DMS153 treated with DMSO at 0.1 percent for 48 hours (cell line): ENCODE results near the gene KDM2B.

Experiments
- DNase-seq: peaks from one replicate; lab custom pipeline; 2025; ENCODE audit not compliant: unreplicated experiment; lab: John Stamatoyannopoulos, UW

The KDM2B gene

DNA sequence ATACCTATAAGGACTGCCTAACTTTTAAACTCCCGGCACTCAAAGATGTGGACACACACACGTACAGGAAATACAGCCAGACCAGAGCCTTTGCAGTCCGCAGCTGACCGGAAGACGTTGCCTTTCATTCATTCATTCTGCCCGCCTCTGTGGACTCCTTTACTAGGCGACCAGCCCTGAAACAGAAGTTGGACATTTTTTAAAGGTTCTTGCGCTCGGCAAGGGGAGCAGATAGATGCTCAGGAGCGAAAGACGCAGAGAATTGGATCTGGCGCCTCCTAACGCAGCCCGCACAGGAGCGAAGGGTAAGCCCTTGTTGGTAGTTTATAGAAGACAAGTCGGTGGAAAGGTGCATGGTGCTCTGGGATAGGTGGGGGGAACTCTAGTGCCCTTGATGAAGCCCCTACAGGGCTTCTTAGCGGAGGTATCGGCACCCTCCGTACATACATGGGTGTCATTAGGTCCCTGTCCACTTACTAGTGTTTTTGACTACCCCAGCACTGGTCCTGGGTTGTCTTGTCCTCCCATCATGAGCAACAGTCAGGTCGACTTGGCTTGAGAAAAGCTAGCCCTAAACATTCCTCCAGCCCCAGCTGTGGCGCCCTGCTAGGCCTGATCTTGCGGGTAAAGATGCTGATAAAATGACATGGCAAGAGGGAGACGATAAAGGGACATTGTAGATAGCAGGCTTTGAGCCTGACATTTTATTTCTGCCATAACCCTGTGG is at the start of gene KDM2B:
TSS of gene KDM2B (minus strand) at position 65 of the 727 bp plus-strand sequence. CDS start 112 bp downstream, outside the sequence.
- peak; percentile 38 for DNase-seq

DNA sequence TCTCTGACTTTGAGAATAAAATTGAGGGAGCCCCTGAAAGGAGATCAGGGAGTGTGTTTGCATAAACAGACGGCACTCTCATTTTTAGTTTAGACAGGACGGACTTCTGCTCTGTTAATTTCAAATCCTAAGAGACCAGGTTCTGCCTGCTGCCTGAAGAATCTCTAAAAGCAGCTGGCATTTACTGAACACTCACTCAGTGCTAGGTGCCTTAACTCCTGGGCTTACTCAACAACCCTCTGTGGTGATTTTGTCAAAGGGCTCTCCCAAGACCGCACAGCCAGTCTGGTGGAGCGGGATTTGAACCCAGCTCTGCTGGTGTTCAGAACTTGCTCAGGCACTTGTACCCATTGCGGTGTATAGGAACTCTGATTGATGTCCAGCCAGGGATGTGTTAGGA is 47.7 kb upstream of the KDM2B start:
- DNase-seq: no peak

DNA sequence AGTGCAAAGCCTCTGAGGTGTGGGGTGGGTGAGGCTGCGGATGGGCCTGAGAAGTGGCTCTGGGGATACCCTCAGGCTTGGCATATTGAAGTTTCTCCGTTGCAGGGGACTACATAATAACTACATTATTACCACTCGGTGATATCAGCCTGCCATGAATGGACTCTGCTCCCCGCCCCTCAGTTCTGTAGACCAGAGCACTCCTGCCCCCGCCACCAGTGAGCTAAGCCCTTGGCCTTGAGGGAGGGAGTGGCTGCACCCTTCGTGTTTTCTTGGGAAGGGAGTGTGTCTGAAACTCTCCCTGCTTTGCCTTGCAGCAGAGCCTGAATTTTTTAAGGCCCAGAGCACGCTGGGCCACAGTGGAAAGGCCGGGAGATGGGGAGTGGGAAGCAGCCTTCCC is 47.2 kb upstream of the KDM2B start:
- no peak for DNase-seq

DNA sequence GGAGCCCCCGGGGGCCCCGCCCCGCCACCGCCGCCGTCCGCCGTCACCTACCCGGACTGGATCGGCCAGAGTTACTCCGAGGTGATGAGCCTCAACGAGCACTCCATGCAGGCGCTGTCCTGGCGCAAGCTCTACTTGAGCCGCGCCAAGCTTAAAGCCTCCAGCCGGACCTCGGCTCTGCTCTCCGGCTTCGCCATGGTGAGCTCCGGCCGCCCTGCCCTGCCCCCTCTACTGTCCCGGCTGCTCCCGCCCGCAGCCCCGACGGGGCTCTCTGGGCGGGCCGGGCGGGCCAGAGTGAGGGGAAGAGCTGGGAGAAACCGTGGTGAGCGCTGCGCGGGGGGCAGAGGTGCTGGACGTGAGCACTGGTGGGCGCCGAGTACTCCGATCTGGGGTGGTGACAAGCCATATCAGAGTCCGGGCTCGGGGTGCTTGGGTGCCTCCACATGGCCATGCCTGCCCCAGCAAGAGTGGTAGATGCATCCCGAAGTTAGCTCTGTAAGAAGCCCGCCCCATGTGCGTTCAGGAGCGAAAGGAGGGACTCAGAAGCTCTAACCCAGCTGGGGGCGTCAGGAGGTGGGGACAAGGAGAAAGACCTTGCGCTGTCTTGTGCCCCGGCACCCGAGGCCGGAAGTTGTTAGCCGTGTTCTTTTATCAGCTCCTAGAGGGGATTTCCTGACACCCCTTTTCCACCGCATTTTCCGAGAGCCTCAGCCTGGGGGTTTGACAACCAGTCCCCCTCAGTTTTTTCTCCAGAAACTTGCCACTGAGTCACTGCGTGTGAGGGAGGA is 46.2 kb upstream of the KDM2B start:
- DNase-seq: no peak

DNA sequence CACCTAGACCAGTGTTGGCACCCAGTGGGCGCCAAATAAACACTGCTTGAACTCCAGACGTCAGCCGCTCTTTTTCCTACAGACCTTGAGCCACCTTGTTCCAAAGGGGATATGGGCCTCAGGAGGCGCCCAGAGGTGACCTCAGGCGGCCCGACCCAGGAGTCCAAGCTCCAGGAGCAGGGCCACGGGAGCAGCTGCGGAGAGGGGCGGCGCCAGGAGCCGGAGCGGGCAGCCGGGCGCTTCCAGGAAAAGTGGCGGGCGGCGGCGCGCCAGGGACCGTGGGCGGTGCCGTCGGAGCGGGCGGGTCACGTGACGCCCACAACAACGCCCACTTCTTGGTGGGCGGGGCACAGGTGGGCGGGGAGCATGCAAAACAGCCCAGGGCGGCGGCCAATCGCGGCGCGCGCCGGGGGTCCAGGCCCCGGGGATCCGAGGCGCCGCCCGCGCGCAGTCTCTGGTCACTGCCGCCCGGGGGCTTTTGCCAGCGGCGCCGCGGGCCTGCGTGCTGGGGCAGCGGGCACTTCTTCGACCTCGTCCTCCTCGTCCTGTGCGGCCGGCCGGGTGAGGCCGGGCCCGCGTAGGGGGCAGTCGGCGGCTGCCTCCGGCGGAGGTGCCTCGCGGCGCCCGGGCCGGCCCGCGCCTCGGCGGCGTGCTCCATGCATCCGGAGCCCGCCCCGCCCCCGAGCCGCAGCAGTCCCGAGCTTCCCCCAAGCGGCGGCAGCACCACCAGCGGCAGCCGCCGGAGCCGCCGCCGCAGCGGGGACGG is 45.4 kb upstream of the KDM2B start, which contains the start of gene ORAI1:
TSS of gene ORAI1 (plus strand) at position 444 of the 766 bp plus-strand sequence.
- peak; percentile 79 for DNase-seq

DNA sequence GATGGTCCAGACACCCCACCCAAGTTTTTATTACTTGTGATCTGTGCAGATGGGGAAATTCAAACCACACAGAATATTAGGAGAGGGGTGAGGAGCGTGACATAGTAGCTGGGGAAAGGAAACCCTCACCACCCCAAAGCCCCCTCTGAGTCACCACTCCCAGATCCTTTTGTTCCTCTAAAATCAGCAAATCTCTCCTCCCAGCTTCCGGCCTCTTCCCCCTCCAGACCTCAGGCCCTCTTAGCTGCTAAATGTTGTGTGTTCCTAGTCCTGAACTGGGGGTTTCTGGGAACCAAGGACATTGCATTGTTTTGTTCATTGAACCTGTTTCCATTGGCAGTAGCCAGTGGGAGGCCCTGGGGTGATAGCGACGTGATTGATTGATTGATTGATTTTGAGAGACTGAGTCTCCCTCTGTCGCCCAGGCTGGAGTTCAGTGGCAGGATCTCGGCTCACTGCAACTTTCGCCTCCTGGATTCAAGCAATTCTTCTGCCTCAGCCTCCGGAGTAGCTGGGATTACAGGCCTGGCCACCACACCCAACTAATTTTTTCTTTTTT is 39.6 kb upstream of the KDM2B start:
- no peak for DNase-seq

DNA sequence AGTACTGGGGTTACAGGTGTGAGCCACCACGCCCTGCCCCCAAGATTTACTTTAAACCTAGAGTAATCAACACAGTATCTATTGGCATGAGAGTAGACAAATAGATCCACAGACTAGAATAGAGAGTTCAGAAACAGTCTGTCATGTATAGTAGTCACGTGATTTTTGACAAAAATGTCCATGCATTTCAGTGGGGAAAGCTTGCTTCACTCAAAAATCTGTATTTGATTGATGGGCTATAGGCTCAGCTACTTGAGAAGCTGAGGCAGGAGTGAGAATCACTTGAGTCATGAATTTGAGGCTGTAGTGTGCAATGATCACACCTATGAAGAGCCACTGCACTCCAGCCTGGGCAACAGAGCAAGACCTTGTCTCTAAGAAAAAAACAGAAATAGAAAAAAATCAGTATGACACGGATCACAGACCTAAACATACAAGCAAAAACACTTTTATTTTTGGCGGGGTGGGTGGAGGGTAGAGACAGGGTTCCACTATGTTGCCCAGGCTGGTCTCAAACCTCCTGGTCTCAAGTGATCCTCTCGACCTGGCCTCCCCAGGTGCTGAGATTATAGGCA is 37.9 kb upstream of the KDM2B start:
- DNase-seq: no peak

DNA sequence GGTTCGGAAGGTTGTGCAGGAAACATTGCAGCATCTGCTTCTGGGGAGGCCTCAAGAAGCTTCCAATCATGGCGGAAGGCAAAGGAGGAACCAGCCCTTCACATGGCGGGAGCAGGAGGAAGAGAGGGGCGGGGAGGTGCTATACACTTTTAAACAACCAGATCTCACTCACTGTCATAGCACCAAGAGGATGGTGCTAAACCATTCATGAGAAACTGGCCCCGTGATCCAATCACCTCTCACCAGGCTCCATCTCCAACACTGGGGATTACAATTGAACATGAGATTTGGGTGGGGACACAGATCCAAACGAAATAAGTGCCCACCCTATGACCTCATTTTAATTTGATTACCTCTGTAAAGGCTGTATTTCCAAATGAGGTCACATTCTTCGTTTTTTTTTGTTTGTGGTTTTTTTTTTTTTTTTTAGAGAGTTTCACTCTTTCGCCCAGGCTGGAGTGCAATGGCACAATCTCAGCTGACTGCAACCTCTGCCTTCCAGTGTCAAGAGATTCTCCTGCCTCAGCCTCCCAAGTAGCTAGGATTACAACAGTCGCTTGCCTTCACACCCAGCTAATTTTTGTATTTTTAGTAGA is 34.1 kb upstream of the KDM2B start:
- DNase-seq: no peak

DNA sequence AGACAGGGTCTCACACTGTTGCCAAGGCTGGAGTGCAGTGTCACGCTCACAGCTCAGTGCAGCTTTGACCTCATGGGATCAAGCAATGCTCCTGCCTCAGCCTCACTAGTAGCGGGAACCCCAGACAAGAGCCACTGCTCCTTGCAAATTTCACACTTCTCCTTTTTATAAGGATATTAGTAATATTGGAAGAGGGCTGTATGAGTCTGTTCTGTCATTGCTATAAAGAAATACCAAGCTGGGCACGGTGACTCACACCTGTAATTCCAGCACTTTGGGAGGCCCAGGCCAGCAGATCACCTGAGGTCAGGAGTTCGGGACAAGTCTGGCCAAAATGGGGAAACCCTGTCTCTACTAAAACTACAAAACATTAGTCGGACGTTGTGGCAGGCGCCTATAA is 32.6 kb upstream of the KDM2B start:
- DNase-seq: no peak

DNA sequence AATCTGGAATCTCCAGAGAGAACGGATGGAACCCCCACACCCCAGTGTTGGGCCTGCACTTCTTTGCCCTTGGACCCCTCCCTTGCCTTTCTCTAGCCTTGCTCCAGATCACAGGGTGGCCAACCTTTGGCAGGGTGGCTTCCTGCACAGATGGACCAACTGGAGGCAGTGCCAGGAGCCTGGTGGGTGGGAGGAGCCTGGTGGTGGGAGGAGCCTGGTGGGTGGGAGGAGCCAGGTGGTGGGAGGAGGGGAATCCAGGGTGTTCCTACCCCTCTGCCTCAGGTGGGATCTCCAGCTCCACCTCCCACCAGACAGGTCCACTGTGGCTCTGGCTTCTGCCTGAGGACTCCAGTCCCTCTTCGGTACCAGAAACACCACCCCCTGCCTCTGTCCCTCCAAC is 30.5 kb upstream of the KDM2B start:
- no peak for DNase-seq

DNA sequence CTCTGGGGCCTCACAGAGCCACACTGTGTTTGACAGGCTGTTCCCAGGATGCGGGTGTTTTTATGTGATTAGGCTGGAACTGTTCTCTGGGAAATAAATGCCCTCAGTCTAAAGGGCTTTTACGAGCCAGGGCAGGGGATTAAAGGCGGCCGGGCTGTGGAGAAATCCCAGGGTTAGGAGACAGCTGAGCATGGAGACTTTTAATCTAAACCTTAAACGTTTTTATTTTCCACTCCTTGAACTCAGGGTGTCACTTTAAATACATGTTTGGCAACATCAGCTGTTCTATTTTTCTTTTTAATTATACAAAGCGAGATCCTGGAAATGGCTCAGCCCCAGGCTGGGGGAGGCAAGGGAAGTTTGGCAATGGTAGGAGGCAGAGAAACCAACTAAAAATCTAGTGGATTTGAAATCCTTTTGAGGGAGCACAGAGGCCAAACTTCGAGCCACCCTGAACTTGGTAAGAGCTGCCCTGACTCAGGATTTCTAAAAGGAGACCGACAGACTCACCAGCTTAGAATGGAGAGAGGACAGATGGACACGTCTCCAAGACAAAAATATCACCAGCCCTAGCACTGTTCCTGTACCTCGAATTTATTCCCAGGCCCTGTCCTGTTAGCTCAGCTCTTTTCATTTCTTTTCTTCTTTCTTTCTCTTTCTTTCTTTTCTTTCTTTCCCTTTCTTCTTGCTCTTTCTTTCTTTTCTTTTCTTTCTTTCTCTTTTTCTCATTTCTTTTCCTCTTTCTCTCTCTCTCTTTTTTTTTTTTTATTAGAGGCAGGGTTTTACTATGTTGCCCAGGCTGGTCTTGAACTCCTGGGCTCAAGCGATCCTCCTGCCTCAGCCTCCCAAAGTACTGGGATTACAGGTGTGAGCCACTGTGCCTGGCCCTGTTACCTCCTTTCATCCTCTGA is 29.7 kb upstream of the KDM2B start:
- DNase-seq: no peak

DNA sequence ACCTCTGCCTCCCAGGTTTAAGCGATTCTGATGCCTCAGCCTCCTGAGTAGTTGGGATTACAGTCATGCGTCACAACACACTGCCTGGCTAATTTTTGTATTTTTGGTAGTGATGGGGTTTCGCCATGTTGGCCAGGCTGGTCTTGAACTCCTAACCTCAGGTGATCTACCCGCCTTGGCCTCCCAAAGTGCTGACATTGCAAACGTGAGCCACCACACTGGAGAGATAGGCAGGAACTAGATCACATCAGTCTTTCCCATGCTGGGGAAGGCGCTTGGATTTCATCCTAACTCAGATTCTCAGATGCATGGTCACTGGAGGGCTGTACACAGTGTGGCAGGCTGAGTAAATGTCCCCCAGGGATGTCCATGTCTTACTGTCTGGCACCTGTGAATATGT is 27.5 kb upstream of the KDM2B start:
- no peak for DNase-seq

DNA sequence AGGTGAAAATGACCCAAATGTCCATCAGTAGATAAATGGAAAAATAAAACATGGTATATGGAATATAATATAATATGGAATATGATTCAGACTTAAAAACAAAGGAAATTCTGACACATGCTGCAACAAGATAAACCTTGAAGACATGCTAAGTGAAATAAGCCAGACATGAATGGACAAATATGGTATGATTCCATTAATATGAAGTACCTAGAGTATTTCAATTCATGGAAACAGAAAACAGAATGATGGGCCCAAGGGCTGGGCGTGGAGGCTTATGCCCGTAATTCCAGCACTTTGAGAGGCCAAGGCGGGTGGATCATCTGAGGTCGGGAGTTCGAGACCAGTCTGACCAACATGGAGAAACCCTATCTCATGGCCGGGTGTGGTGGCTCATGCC is 22.8 kb upstream of the KDM2B start:
- DNase-seq: no peak

DNA sequence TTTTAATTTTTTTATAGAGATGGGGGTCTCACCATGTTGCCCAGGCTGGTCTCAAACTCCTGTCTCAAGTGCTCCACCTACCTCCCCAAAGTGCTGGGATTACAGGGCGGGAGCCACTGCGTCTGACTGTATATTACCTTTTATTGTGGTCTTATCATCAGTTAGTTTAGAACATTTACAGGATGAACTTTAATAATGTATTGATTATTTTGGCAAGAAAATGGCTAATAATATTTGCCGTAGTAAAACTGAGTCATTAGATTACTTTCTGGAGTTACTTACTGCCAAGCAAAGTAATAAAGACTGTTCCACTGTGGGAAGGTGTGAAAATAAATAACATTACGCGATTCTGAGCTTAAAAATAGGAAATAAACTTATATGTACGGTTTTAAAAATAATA is 21.9 kb upstream of the KDM2B start:
- no peak for DNase-seq

DNA sequence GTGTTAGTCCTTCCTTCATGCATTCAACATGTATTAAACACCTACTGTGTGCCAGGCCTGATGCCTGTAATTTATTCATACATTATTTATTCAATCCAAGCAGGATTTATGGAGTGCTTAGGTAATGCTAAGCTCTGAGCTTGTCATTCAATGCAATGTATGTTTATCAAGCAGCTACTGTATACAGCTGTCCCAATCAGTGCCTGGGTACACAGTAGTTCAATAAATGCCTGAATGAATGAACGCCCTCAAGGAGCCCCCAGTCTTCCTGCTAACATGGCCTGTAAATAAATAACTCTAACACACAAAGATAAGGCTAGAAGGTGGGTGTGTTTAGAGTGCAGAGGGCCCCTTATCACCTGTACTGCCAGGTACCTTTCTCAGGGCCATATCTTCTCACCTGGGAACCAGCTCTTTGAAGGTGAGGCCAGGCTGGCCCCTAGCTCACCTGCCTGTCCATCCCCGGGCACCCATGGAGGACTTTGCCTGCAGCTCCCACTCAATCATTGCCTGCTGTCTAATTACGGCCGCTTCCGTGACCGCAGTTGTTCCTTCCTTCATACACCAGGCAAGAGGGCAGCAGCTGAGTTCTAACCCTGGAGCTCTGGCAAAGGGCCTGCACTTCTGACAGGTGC is 20.0 kb upstream of the KDM2B start:
- DNase-seq: no peak

DNA sequence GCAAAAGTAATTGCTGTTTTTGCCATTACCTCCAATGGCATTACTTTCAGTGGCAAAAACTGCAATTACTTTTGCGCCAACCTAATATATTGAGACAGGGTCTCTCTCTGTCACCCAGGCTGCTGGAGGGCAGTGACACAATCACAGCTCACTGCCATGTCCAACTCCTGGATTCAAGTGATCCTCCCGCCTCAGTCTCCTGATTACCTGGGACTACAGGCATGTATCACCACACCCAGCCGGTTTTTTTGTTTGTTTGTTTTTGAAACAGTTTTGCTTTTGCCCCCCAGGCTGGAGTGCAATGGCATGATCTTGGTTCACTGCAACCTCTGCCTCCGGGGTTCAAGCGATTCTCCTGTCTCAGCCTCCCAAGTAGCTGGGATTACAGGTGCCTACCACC is 15.7 kb upstream of the KDM2B start:
- no peak for DNase-seq

DNA sequence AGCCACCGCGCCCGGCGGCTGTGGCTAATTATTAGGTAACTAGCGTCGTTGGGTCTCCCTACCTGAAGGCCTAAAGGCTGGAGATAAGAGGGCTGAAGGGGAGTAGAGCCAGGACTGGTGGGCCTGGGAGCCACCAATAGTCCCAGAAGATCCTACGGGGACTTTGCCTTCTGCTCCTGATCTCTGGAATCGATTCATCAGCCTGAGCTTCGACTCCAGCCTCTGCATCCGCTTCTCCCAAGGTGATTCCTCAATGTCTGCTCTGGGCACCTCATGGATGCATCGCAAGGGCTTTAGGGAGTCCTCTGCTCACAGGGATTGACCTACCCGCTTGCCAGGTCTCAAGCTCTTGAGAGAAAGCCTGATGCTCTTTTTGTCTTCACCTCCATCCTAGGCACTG is 14.7 kb upstream of the KDM2B start:
- no peak for DNase-seq

DNA sequence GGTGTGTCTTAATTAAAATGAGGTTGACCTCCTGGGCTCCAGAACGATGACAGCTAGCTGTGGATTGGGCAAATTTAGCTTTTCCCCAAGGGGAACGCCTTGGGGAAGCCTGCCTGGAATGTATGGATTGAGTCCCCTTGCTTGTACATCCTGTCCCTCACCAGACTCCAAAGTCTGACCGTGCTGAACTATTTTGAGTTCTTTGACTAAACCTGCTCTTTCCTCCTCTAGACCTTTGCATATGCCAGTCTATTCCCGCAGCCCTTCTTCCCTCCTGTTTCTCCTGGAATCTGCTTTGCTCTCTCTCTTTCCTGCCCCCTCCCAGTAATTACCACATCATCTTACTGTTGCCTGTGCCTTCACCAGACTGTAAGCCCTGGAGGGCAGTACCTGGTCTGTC is 11.5 kb upstream of the KDM2B start:
- DNase-seq: no peak

DNA sequence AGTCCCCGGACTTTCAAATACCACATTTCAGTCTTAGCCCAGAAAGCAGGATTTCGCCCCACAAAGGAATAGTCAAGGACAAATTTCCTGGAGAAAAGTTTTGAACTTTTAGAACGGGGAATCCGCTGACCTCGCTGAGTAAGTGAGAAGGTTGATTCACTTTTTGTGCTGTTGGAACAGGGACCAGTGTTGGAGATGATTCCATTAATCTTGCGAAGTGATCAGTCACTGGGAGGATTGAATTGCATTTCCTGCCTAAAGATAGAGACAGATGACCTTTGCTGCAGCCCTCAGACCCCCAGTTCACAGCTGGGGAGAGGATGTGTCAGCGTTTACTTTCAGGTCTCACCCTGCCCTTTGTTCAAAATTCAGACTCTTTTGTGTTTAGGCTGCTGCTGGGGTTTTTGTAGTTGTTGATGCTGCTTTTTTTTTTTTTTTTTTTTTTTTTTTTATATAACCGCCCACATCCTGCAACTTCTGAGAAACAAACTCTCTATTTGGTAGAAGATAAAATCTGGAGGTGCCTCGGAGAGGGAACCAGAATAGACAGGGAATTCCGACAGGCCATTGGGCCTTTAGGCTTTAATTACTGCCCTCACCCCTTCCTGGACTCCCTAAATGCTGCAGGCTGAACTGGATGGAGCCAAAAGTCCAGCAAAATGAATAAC is 9.8 kb upstream of the KDM2B start:
- DNase-seq: no peak
